Testis (tissue), 3 donors: Measurements from ENCODE around the gene LRRC36. TPM values are rescaled to one million over a fixed set of nuclear protein-coding genes. Genes with fewer than 3 reads are reported as not detected.
"Not testable (repeated sequence)": the region's sequence is repeated elsewhere in the genome, so short reads cannot be mapped to it uniquely, and the experiment has no call there.

ENCODE experiments used
- DNase-seq: peaks from one replicate; pipeline ENCODE4 v3.0.0-alpha.2; 2019
- H3K27ac ChIP-seq, 2 donors: fragments of 200-600 bp; sonication (generic); one replicate each; pipeline ENCODE4 v1.5.1; 2019
- H3K27me3 ChIP-seq: fragments of 200-600 bp; sonication (generic); one replicate; pipeline ENCODE4 v1.5.1; 2019
- H3K36me3 ChIP-seq: fragments of 200-600 bp; sonication (generic); one replicate; pipeline ENCODE4 v1.5.1; 2017; ENCODE audit warnings: low read depth; ENCODE audit errors: missing control alignments
- H3K4me1 ChIP-seq: fragments of 200-600 bp; sonication (generic); one replicate; pipeline ENCODE4 v1.5.1; 2019
- H3K4me3 ChIP-seq, 2 donors: fragments of 200-600 bp; sonication (generic); one replicate each; pipeline ENCODE4 v1.5.1; 2017 to 2019
- H3K9me3 ChIP-seq: fragments of 200-600 bp; sonication (generic); one replicate; pipeline ENCODE4 v1.5.1; 2017
- CTCF ChIP-seq, 3 experiments: fragments of 450-650 bp in 2 of 3; fragments of 200-600 bp in 1 of 3; sonication (generic) in 1 of 3; IDR thresholded peaks; one replicate each; pipeline ENCODE4 v1.5.1; 2016 to 2019; ENCODE audit warnings: antibody characterized with exemption in 3 of 3, mild to moderate bottlenecking in 2 of 3, moderate library complexity in 1 of 3
- POLR2A ChIP-seq: fragments of 450-650 bp; IDR thresholded peaks from one replicate; pipeline ENCODE4 v1.6.1; 2017; ENCODE audit warnings: antibody characterized with exemption, mild to moderate bottlenecking, moderate library complexity
- WGBS, 2 donors: methylation state at CpG; one replicate each; pipeline ENCODE4 v1.1.5; 2018; 5-methylcytosine and 5-hydroxymethylcytosine counted together
- intact Hi-C: fragments of 100-400 bp; cut with DNase I; formaldehyde crosslinking; loops from one replicate; pipeline ENCODE4 v1.15.1; 2023; ENCODE audit warnings: low total_unique reads
- polyA plus RNA-seq: library from polyadenylated mRNA; stranded (reverse); fragments of 350-450 nt; fragmentation: Illumina TruSeq; extraction: RNeasy Lipid Tissue Mini Kit (QIAGEN cat#74804); gene quantifications from one replicate; pipeline ENCODE4 v1.2.3, GENCODE V29; 2014; ENCODE audit warnings: low read depth, low replicate concordance; ENCODE audit not compliant: insufficient read depth
- total RNA-seq, 2 donors: library from RNA; depleted of rRNA; stranded (reverse); fragments of >200 nt; gene quantifications; one replicate each; pipeline ENCODE4 v1.2.3, GENCODE V29; 2016

LRRC36 gene
- total and polyA plus RNA-seq, 3 donors from 2014 or later = 28.3 to 94.5 (median 40.9) TPM

GRCh38 chr16:67364600-67365235 is 38.1 kb downstream of the LRRC36 start:
- intact Hi-C loops = no loop called here
- Histone ChIP-seq H3K9me3 (no peaks in the 10 kb centered on the region), H3K27me3 (no peaks in the 10 kb centered on the region), H3K36me3 (no peaks in the 10 kb centered on the region), H3K4me1 (no peaks in the 10 kb centered on the region), H3K4me3 (no peak overlapping the region), H3K27ac (no peak overlapping the region)
- TF ChIP-seq CTCF (IDR thresholded peaks at IDR 0.05) (no peak), POLR2A (no peak)
- no peak for DNase-seq

GRCh38 chr16:67370661-67371060 is 44.0 kb downstream of the LRRC36 start:
- intact Hi-C loops = no loop called here
- no peak for DNase-seq
- no peaks in the 10 kb centered on the region for H3K4me1 ChIP-seq
- 89 to 94% methylated on average over 4 of the region's 4 CpGs for WGBS, 2 donors
- no peak overlapping the region for H3K27ac ChIP-seq
- no peak for TF ChIP-seq CTCF (IDR thresholded peaks at IDR 0.05)
- no peak for TF ChIP-seq POLR2A
- no peaks in the 10 kb centered on the region for H3K36me3 ChIP-seq
- no peaks in the 10 kb centered on the region for H3K9me3 ChIP-seq
- H3K4me3 ChIP-seq = no peak overlapping the region
- H3K27me3 ChIP-seq = no peaks in the 10 kb centered on the region

GRCh38 chr16:67372664-67373063 is 46.0 kb downstream of the LRRC36 start:
- H3K4me1 ChIP-seq = no peaks in the 10 kb centered on the region
- H3K36me3 ChIP-seq = no peaks in the 10 kb centered on the region
- no peak for TF ChIP-seq POLR2A
- peak in 2 of 3 experiments; percentile 24 to 58 for TF ChIP-seq CTCF (IDR thresholded peaks at IDR 0.05)
- H3K4me3 ChIP-seq = no peak overlapping the region
- no peak for DNase-seq
- H3K27me3 ChIP-seq = no peaks in the 10 kb centered on the region
- intact Hi-C loops = no loop called here
- H3K27ac ChIP-seq = no peak overlapping the region
- no peaks in the 10 kb centered on the region for H3K9me3 ChIP-seq

GRCh38 chr16:67376012-67376411 is 49.4 kb downstream of the LRRC36 start:
- H3K36me3 ChIP-seq, DNase-seq, H3K27me3 ChIP-seq, H3K9me3 ChIP-seq, H3K4me1 ChIP-seq, intact Hi-C loops, H3K27ac ChIP-seq, H3K4me3 ChIP-seq: not testable (repeated sequence)
- WGBS, 2 donors = 91 to 93% methylated on average over 11 of the region's 11 CpGs

- Histone ChIP-seq H3K36me3 (no peaks in the 10 kb centered on the region), H3K27ac (no peak overlapping the region), H3K4me3 (no peak overlapping the region), H3K9me3 (no peaks in the 10 kb centered on the region), H3K4me1 (no peaks in the 10 kb centered on the region), H3K27me3 (no peaks in the 10 kb centered on the region)
- intact Hi-C loops = no loop called here
- 67 to 90% methylated on average over 1 of the region's 1 CpG for WGBS, 2 donors
- DNase-seq = no peak
- no peak for TF ChIP-seq POLR2A
- no peak for TF ChIP-seq CTCF (IDR thresholded peaks at IDR 0.05)
Observed at GRCh38 chr16:67378642-67379041, 52.0 kb downstream of the LRRC36 start.
